PC-9 (cell line): ENCODE data around the gene LRRC8C. TPM values are rescaled to one million over a fixed set of nuclear protein-coding genes. Genes with fewer than 3 reads are reported as not detected.
A peak's percentile ranks its signal among the peaks of the same experiment; 100 is the strongest.

Source experiments
- BruUV-seq: library from RNA; stranded (reverse); fragments of 400-500 nt; replicated peaks from 2 replicates; lab custom pipeline; 2021; lab: Mats Ljungman, UMichigan
- CTCF ChIA-PET: fragments of 300-600 bp; sonication (Branson Sonifier 250); formaldehyde crosslinking; loops from one replicate; lab custom pipeline; 2022; ENCODE audit warnings: antibody characterized with exemption; lab: Charles Lee
- POLR2A ChIA-PET: fragments of 300-600 bp; sonication (Branson Sonifier 250); formaldehyde crosslinking; loops from one replicate; lab custom pipeline; 2022; ENCODE audit warnings: antibody characterized with exemption; ENCODE audit not compliant: unreplicated experiment; lab: Charles Lee
- DNase-seq, 2 experiments: peaks; one replicate each; pipeline versions ENCODE4 v3.0.0 to v3.0.0-alpha.2; 2015 to 2022; ENCODE audit warnings: mixed read lengths in 1 of 2
- H2AFZ ChIP-seq: fragments of 200-600 bp; sonication (generic); 2 replicates; pipeline ENCODE4 v1.8.1; 2017; ENCODE audit warnings: antibody characterized with exemption
- H3F3A ChIP-seq: fragments of 200-600 bp; sonication (generic); 2 replicates; pipeline ENCODE4 v1.8.1; 2017; ENCODE audit warnings: antibody characterized with exemption, mild to moderate bottlenecking, low read depth; ENCODE audit not compliant: insufficient read depth
- H3K27ac ChIP-seq: fragments of 200-600 bp; sonication (generic); 2 replicates; pipeline ENCODE4 v1.6.1; 2016; ENCODE audit warnings: mixed run types
- H3K27me3 ChIP-seq: fragments of 200-600 bp; sonication (generic); 2 replicates; pipeline ENCODE4 v1.6.1; 2016; ENCODE audit warnings: low read depth, mixed run types; ENCODE audit not compliant: insufficient read depth
- H3K36me3 ChIP-seq: fragments of 200-600 bp; sonication (generic); 2 replicates; pipeline ENCODE4 v1.6.1; 2016; ENCODE audit warnings: low read depth, mixed run types
- H3K4me1 ChIP-seq: fragments of 200-600 bp; sonication (generic); replicated peaks from 2 replicates; pipeline ENCODE4 v1.6.1; 2016; ENCODE audit warnings: mixed run types; ENCODE audit not compliant: insufficient read depth
- H3K4me2 ChIP-seq: fragments of 200-600 bp; sonication (generic); 2 replicates; pipeline ENCODE4 v1.6.1; 2017; ENCODE audit warnings: mixed run types
- H3K4me3 ChIP-seq: fragments of 200-600 bp; sonication (generic); 2 replicates; pipeline ENCODE4 v1.6.1; 2016; ENCODE audit warnings: mixed run types
- H3K79me2 ChIP-seq: fragments of 200-600 bp; sonication (generic); 2 replicates; pipeline ENCODE4 v1.6.1; 2017; ENCODE audit warnings: low read depth, mixed run types
- H3K9me2 ChIP-seq: fragments of 200-600 bp; sonication (generic); 2 replicates; pipeline ENCODE4 v1.8.1; 2017; ENCODE audit warnings: mild to moderate bottlenecking; ENCODE audit not compliant: insufficient read depth
- H3K9me3 ChIP-seq: fragments of 200-600 bp; sonication (generic); 2 replicates; pipeline ENCODE4 v1.8.1; 2016; ENCODE audit warnings: low read depth; ENCODE audit not compliant: insufficient read depth
- H4K20me1 ChIP-seq: fragments of 200-600 bp; sonication (generic); 2 replicates; pipeline ENCODE4 v1.8.1; 2017; ENCODE audit not compliant: insufficient read depth
- CTCF ChIP-seq: fragments of 200-600 bp; sonication (generic); conservative IDR thresholded peaks from 2 replicates; pipeline ENCODE4 v1.6.1; 2017; ENCODE audit warnings: mixed run types, antibody characterized with exemption, mild to moderate bottlenecking, moderate library complexity
- EZH2 ChIP-seq: fragments of 200-600 bp; sonication (generic); IDR thresholded peaks from 2 replicates; pipeline ENCODE4 v1.8.0; 2017; ENCODE audit warnings: antibody characterized with exemption, low read depth
- intact Hi-C: fragments of 100-400 bp; cut with micrococcal nuclease; formaldehyde crosslinking; loops from one replicate; pipeline ENCODE4 v1.10.0; 2022; ENCODE audit not compliant: unreplicated experiment
- total RNA-seq: library from RNA; stranded (reverse); gene quantifications from 2 replicates; pipeline ENCODE4 v1.2.3, GENCODE V29; 2021

Gene LRRC8C
- total RNA-seq, 1 experiment from 2014 or later: 2.2 TPM

- Histone ChIP-seq H3K79me2 (no peaks in the 10 kb centered on the region), H2AFZ (no peak overlapping the region), H3K36me3 (no peaks in the 10 kb centered on the region), H3F3A (peaks cover 7% of the 10 kb centered on the region; the same call in 1 of the 2 replicates), H3K4me1 (peaks cover 14% of the 10 kb centered on the region), H3K4me3 (no peak overlapping the region), H3K9me2 (no peaks in the 10 kb centered on the region), H4K20me1 (no peaks in the 10 kb centered on the region), H3K9me3 (no peaks in the 10 kb centered on the region), H3K27me3 (no peaks in the 10 kb centered on the region), H3K4me2 (peak overlapping the region; percentile 8; the same call in 1 of the 2 replicates), H3K27ac (no peak overlapping the region)
- POLR2A ChIA-PET: no interaction called here
- no TSS peak for BruUV-seq
- CTCF ChIA-PET: no interaction called here
- DNase-seq: peak in 1 of 2 experiments; percentile 56
- intact Hi-C loops: no loop called here
- TF ChIP-seq CTCF (no peak), EZH2 (no peak)
Measured at GRCh38 chr1:89721351-89721750, 88.4 kb downstream of the LRRC8C start.

GRCh38 chr1:89723144-89723543, 90.2 kb downstream of the LRRC8C start:
- H3K36me3 ChIP-seq: no peaks in the 10 kb centered on the region
- H4K20me1 ChIP-seq: no peaks in the 10 kb centered on the region
- H3K4me2 ChIP-seq: no peak overlapping the region
- H2AFZ ChIP-seq: no peak overlapping the region
- intact Hi-C loops: no loop called here
- H3F3A ChIP-seq: peaks cover 7% of the 10 kb centered on the region; the same call in 1 of the 2 replicates
- no peak for DNase-seq
- CTCF ChIA-PET: no interaction called here
- H3K79me2 ChIP-seq: no peaks in the 10 kb centered on the region
- POLR2A ChIA-PET: no interaction called here
- peaks cover 14% of the 10 kb centered on the region for H3K4me1 ChIP-seq
- no peak overlapping the region for H3K4me3 ChIP-seq
- no peak overlapping the region for H3K27ac ChIP-seq
- no peaks in the 10 kb centered on the region for H3K9me3 ChIP-seq
- no peaks in the 10 kb centered on the region for H3K9me2 ChIP-seq
- no TSS peak for BruUV-seq
- TF ChIP-seq CTCF (no peak), EZH2 (no peak)
- no peaks in the 10 kb centered on the region for H3K27me3 ChIP-seq

- no peaks in the 10 kb centered on the region for H3K79me2 ChIP-seq
- BruUV-seq: no TSS peak
- peaks cover 7% of the 10 kb centered on the region; the same call in 1 of the 2 replicates for H3F3A ChIP-seq
- H4K20me1 ChIP-seq: no peaks in the 10 kb centered on the region
- H3K36me3 ChIP-seq: no peaks in the 10 kb centered on the region
- no peak overlapping the region for H3K4me3 ChIP-seq
- no peak overlapping the region for H2AFZ ChIP-seq
- DNase-seq: no peak
- no peak for TF ChIP-seq EZH2
- no peak for TF ChIP-seq CTCF
- POLR2A ChIA-PET: no interaction called here
- no peaks in the 10 kb centered on the region for H3K9me2 ChIP-seq
- intact Hi-C loops: no loop called here
- no peaks in the 10 kb centered on the region for H3K9me3 ChIP-seq
- H3K27me3 ChIP-seq: no peaks in the 10 kb centered on the region
- no peak overlapping the region for H3K27ac ChIP-seq
- no peak overlapping the region for H3K4me2 ChIP-seq
- CTCF ChIA-PET: no interaction called here
- H3K4me1 ChIP-seq: peaks cover 14% of the 10 kb centered on the region
Measured at GRCh38 chr1:89723863-89724262, 90.9 kb downstream of the LRRC8C start.
